Measurements from ENCODE around the gene FCN3.

DNA sequence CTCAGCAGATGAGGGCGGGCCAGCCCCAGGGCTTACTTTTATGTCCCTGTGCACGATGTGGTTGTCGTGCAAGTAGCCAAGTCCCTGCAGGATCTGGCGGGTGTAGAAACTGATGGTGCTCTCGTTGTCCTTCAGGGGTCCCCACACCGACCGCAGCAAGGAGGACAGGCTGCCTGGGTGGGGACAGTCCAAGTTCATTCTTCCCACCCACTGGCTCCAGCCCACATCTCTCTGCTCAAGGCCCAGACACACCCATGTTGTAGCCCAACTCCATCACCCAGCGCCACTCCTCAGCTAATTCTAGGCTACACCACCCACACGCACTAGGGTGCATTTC is 14.8 kb downstream of the FCN3 start:
- no peak for TF ChIP-seq EZH2 (IDR thresholded peaks at IDR 0.05)
- TF ChIP-seq POLR2AphosphoS5 (IDR thresholded peaks at IDR 0.05; ENCODE audit: borderline replicate concordance, low read depth, low read length) = no peak
- no peak for TF ChIP-seq FOXP2 (optimal IDR thresholded peaks at IDR 0.05; ENCODE audit: control extremely low read depth, extremely low read length, insufficient read depth)

All from SK-N-MC (cell line).